Parathyroid adenoma (tissue), 2 donors: ENCODE data around the gene IGF1R.
"Not testable (repeated sequence)": the region's sequence is repeated elsewhere in the genome, so short reads cannot be mapped to it uniquely, and the experiment has no call there.

ENCODE experiments used
- H2AFZ ChIP-seq: fragments of 300-600 bp; sonication (generic); one replicate; pipeline ENCODE4 v1.7.0; 2017; ENCODE audit warnings: antibody characterized with exemption, mild to moderate bottlenecking
- H3K27ac ChIP-seq: fragments of 300-600 bp; sonication (generic); one replicate; pipeline ENCODE4 v1.7.0; 2017
- H3K27me3 ChIP-seq: fragments of 300-600 bp; sonication (generic); one replicate; pipeline ENCODE4 v1.7.0; 2017; ENCODE audit warnings: low read length; ENCODE audit not compliant: control insufficient read depth, insufficient read depth
- H3K36me3 ChIP-seq: fragments of 300-600 bp; sonication (generic); one replicate; pipeline ENCODE4 v1.7.0; 2017; ENCODE audit warnings: low read length; ENCODE audit not compliant: control insufficient read depth, insufficient read depth
- H3K4me1 ChIP-seq: fragments of 300-600 bp; sonication (generic); one replicate; pipeline ENCODE4 v1.7.0; 2017; ENCODE audit warnings: control low read depth
- H3K4me2 ChIP-seq: fragments of 300-600 bp; sonication (generic); one replicate; pipeline ENCODE4 v1.7.0; 2017; ENCODE audit warnings: low read length
- H3K4me3 ChIP-seq: fragments of 300-600 bp; sonication (generic); one replicate; pipeline ENCODE4 v1.7.0; 2017; ENCODE audit warnings: low read depth, low read length
- H3K79me2 ChIP-seq: fragments of 300-600 bp; sonication (generic); one replicate; pipeline ENCODE4 v1.7.0; 2017; ENCODE audit warnings: control low read depth
- H3K9ac ChIP-seq: fragments of 300-600 bp; sonication (generic); one replicate; pipeline ENCODE4 v1.7.0; 2017; ENCODE audit warnings: mild to moderate bottlenecking
- H3K9me3 ChIP-seq: fragments of 300-600 bp; sonication (generic); one replicate; pipeline ENCODE4 v1.7.0; 2017; ENCODE audit warnings: low read length; ENCODE audit not compliant: control insufficient read depth
- TF ChIP-seq, protein P1 (sequence below): fragments of 300-600 bp; sonication (generic); IDR thresholded peaks from one replicate; pipeline ENCODE4 v1.7.0; 2017; ENCODE audit warnings: antibody characterized with exemption, mild to moderate bottlenecking
- donor health status: primary hyperparathyroidism.

The IGF1R gene

GRCh38 chr15:98964466-98965133 lies 316.3 kb downstream of the IGF1R start:
- H3K9ac ChIP-seq, result no peak overlapping the region
- H3K36me3 ChIP-seq, result no peaks in the 10 kb centered on the region
- H2AFZ ChIP-seq, result no peak overlapping the region
- H3K4me2 ChIP-seq, result no peak overlapping the region
- H3K4me3 ChIP-seq, result no peak overlapping the region
- H3K79me2 ChIP-seq, result no peaks in the 10 kb centered on the region
- H3K9me3 ChIP-seq, result no peaks in the 10 kb centered on the region
- TF ChIP-seq, protein P1, sequence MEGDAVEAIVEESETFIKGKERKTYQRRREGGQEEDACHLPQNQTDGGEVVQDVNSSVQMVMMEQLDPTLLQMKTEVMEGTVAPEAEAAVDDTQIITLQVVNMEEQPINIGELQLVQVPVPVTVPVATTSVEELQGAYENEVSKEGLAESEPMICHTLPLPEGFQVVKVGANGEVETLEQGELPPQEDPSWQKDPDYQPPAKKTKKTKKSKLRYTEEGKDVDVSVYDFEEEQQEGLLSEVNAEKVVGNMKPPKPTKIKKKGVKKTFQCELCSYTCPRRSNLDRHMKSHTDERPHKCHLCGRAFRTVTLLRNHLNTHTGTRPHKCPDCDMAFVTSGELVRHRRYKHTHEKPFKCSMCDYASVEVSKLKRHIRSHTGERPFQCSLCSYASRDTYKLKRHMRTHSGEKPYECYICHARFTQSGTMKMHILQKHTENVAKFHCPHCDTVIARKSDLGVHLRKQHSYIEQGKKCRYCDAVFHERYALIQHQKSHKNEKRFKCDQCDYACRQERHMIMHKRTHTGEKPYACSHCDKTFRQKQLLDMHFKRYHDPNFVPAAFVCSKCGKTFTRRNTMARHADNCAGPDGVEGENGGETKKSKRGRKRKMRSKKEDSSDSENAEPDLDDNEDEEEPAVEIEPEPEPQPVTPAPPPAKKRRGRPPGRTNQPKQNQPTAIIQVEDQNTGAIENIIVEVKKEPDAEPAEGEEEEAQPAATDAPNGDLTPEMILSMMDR, result no peak
- no peaks in the 10 kb centered on the region for H3K27me3 ChIP-seq
- H3K27ac ChIP-seq, result no peak overlapping the region
- H3K4me1 ChIP-seq, result no peaks in the 10 kb centered on the region

- not testable (repeated sequence) for H3K27ac ChIP-seq, H3K79me2 ChIP-seq, H2AFZ ChIP-seq, H3K4me3 ChIP-seq, H3K36me3 ChIP-seq, H3K4me1 ChIP-seq, H3K4me2 ChIP-seq, H3K9me3 ChIP-seq, H3K9ac ChIP-seq, H3K27me3 ChIP-seq
Measured at GRCh38 chr15:98965134-98965491, 316.8 kb downstream of the IGF1R start.

- no peaks in the 10 kb centered on the region for H3K4me1 ChIP-seq
- H3K27ac ChIP-seq, result no peak overlapping the region
- no peaks in the 10 kb centered on the region for H3K36me3 ChIP-seq
- H3K27me3 ChIP-seq, result no peaks in the 10 kb centered on the region
- H3K4me3 ChIP-seq, result no peak overlapping the region
- H3K79me2 ChIP-seq, result no peaks in the 10 kb centered on the region
- no peak overlapping the region for H2AFZ ChIP-seq
- TF ChIP-seq, protein P1, result no peak
- no peaks in the 10 kb centered on the region for H3K9me3 ChIP-seq
- no peak overlapping the region for H3K9ac ChIP-seq
- H3K4me2 ChIP-seq, result no peak overlapping the region
Measured at GRCh38 chr15:98965597-98965996, 317.3 kb downstream of the IGF1R start.

DNA sequence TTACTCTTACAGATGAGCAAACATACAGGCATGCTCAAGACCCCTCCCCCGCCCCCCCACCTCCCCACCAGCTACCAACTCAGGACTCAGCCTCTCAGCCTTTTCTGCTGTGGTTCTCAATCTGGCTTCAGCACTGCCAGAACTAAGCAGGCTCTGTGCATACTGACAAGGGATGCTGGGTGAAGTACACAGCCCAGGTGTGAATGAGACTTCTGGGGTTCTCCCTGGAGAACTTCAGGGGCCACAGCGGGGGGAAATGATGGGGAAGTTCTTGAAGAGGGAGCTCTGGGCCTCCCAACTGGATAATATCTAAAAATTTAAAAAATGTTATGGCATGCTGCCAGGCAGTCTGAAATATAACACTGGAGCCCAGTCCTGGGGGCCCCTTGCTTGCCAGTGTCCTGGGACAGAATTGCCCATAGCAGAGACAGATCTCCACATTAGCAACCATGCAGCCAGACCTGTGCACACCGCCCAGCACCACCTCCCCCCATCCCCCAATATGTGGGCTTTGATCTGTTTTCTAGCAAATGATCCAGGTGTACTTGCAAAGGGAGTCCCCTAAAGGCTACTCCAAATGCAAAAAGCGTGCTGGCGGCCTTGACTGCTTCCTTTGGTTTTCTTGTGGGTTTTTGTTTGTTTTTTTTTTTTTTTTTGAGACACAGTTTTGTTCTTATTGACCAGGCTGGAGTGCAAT lies 317.9 kb downstream of the IGF1R start:
- Histone ChIP-seq H3K9me3 (no peaks in the 10 kb centered on the region), H3K4me2 (no peak overlapping the region), H3K36me3 (no peaks in the 10 kb centered on the region), H2AFZ (no peak overlapping the region), H3K27me3 (no peaks in the 10 kb centered on the region), H3K27ac (no peak overlapping the region), H3K4me1 (no peaks in the 10 kb centered on the region), H3K79me2 (no peaks in the 10 kb centered on the region), H3K9ac (no peak overlapping the region), H3K4me3 (no peak overlapping the region)
- TF ChIP-seq, protein P1, result no peak

DNA sequence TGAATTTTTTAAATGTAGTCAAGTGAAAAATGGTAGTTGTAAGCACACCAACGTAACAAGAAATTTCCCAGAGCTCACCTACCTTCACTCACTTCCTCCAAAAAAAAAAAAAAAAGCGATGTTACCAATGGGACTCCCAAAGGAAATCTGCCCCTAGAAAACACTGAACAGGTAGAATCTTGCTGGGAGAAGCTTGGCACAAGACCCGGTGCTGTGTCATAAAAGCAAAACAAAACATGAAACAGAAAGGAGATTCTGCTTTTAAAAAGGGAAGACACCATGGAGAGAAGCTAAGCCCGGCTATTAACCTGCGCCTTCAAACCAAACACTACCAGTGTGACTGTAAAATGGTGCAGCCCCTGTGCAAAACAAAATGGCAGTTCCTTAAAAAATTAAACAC lies 318.8 kb downstream of the IGF1R start:
- Histone ChIP-seq H3K9ac (no peak overlapping the region), H3K4me2 (no peak overlapping the region), H3K27me3 (no peaks in the 10 kb centered on the region), H3K4me1 (no peaks in the 10 kb centered on the region), H3K9me3 (no peaks in the 10 kb centered on the region), H3K79me2 (no peaks in the 10 kb centered on the region), H3K27ac (peak overlapping the region; percentile 24), H3K36me3 (no peaks in the 10 kb centered on the region), H2AFZ (peak overlapping the region; percentile 46), H3K4me3 (no peak overlapping the region)
- TF ChIP-seq, protein P1, result no peak
